OCI-LY1 (cell line): Measurements from ENCODE around the gene MTAP.

ENCODE experiments used
- H2AFZ ChIP-seq: fragments of 200-600 bp; sonication (generic), shearing (Covaris generic); 2 replicates; pipeline ENCODE4 v1.6.0; 2014; ENCODE audit warnings: antibody characterized with exemption, mild to moderate bottlenecking, low read length
- H3F3A ChIP-seq: fragments of 200-600 bp; sonication (generic), shearing (Covaris generic); 2 replicates; pipeline ENCODE4 v1.6.0; 2014; ENCODE audit warnings: mild to moderate bottlenecking, antibody characterized with exemption, low read length, moderate library complexity; ENCODE audit not compliant: insufficient read depth
- H3K27ac ChIP-seq: fragments of 200-600 bp; sonication (generic); 2 replicates; pipeline ENCODE4 v1.5.1; 2014; ENCODE audit warnings: low read length, mixed run types, mild to moderate bottlenecking, low read depth; ENCODE audit not compliant: poor library complexity, severe bottlenecking
- H3K27me3 ChIP-seq: fragments of 200-600 bp; sonication (generic); 2 replicates; pipeline ENCODE4 v1.6.0; 2014; ENCODE audit warnings: antibody characterized with exemption, mild to moderate bottlenecking, low read length, moderate library complexity; ENCODE audit not compliant: insufficient read depth
- H3K36me3 ChIP-seq: fragments of 200-600 bp; sonication (generic); 2 replicates; pipeline ENCODE4 v1.6.1; 2014; ENCODE audit warnings: mild to moderate bottlenecking, antibody characterized with exemption, low read length, moderate library complexity, mixed read lengths; ENCODE audit not compliant: insufficient read depth
- H3K4me1 ChIP-seq: fragments of 200-600 bp; sonication (generic); 2 replicates; pipeline ENCODE4 v1.5.1; 2014; ENCODE audit warnings: mild to moderate bottlenecking, low read length, moderate library complexity; ENCODE audit not compliant: insufficient read depth, severe bottlenecking
- H3K4me2 ChIP-seq: fragments of 200-600 bp; sonication (generic), shearing (Covaris generic); 2 replicates; pipeline ENCODE4 v1.6.1; 2014; ENCODE audit warnings: low read length
- H3K4me3 ChIP-seq: fragments of 200-600 bp; sonication (generic); 2 replicates; pipeline ENCODE4 v1.5.1; 2014; ENCODE audit warnings: low read length, low read depth, mild to moderate bottlenecking, mixed read lengths; ENCODE audit not compliant: poor library complexity, severe bottlenecking
- H3K79me2 ChIP-seq: fragments of 200-600 bp; shearing (Covaris generic); 2 replicates; pipeline ENCODE4 v1.6.1; 2016; ENCODE audit warnings: mixed run types, low read length, mixed read lengths; ENCODE audit not compliant: insufficient read depth
- H3K9ac ChIP-seq: fragments of 200-600 bp; sonication (generic), shearing (Covaris generic); 2 replicates; pipeline ENCODE4 v1.6.1; 2014; ENCODE audit warnings: mild to moderate bottlenecking, low read length, mixed read lengths
- H3K9me2 ChIP-seq: fragments of 200-600 bp; sonication (generic), shearing (Covaris generic); 2 replicates; pipeline ENCODE4 v1.6.1; 2014; ENCODE audit warnings: low read depth, mild to moderate bottlenecking, low read length, mixed read lengths
- H3K9me3 ChIP-seq: fragments of 200-600 bp; shearing (Covaris generic); 2 replicates; pipeline ENCODE4 v1.6.1; 2014; ENCODE audit warnings: low read length, mixed read lengths
- H4K20me1 ChIP-seq: fragments of 200-600 bp; sonication (generic), shearing (Covaris generic); 2 replicates; pipeline ENCODE4 v1.6.0; 2016; ENCODE audit warnings: mild to moderate bottlenecking, low read length; ENCODE audit not compliant: insufficient read depth
- CTCF ChIP-seq: fragments of 200-600 bp; sonication (generic), shearing (Covaris generic); IDR thresholded peaks from 2 replicates; pipeline ENCODE4 v1.5.1; 2017; ENCODE audit warnings: mild to moderate bottlenecking, antibody characterized with exemption, low read length, moderate library complexity, mixed read lengths
- EZH2 ChIP-seq: fragments of 200-600 bp; sonication (generic), shearing (Covaris generic); IDR thresholded peaks from 2 replicates; pipeline ENCODE4 v1.8.0; 2017; ENCODE audit warnings: borderline replicate concordance, mixed run types, mild to moderate bottlenecking, antibody characterized with exemption, low read length, moderate library complexity, mixed read lengths

MTAP gene

DNA sequence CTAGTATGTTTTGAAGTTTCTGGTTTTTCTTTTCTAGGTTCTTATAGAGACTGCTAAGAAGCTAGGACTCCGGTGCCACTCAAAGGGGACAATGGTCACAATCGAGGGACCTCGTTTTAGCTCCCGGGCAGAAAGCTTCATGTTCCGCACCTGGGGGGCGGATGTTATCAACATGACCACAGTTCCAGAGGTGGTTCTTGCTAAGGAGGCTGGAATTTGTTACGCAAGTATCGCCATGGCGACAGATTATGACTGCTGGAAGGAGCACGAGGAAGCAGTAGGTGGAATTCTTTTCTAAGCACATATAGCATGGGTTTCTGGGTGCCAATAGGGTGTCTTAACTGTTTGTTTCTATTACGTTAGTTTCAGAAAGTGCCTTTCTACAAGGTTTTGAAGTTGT is 52.2 kb downstream of the MTAP start:
- Histone ChIP-seq H3K36me3 (peaks cover 88% of the 10 kb centered on the region), H3K4me1 (no peaks in the 10 kb centered on the region), H3K27ac (no peak overlapping the region), H3K9me3 (no peaks in the 10 kb centered on the region), H3K4me2 (no peak overlapping the region), H4K20me1 (no peaks in the 10 kb centered on the region), H3K9me2 (no peaks in the 10 kb centered on the region), H3K9ac (no peak overlapping the region), H3K4me3 (no peak overlapping the region), H2AFZ (no peak overlapping the region), H3F3A (no peaks in the 10 kb centered on the region), H3K79me2 (no peaks in the 10 kb centered on the region), H3K27me3 (no peaks in the 10 kb centered on the region)
- TF ChIP-seq EZH2 (no peak), CTCF (no peak)

DNA sequence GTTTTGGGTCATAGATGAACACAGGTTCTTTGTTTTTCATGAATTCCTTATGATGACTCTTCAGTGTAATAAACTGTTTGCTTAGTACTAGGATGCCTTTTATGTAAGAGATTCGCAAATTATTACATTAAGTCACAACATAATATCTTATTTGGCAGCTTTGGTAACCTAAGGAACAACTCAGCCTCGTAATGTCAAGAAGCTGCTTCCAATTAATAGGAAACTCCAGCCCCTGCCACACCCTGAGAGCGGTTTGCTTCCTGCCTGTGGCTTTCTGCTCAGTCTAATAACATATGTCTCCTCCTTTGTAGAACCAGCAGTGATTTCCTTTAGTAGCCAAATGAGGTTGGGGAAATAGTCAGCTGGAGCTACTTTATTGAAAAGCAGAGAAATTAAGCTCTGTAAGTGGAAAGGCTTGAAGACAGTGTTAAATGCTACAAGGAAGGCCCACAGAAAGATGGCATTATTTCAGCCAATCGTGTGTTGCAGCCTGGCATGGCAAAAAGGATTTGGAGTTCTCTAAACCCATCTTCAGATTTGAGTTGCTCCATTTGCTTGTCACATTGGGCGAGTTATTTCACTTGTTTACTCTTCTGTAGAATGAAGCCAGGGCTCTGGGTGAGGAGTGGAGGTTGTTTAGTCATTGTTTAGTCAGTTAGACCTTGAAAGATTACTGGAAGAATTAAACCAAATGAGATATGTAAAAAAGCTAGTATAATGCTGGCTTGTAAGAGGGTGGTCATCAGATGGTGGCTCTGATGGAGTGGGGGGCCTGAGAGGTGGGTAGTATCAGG is 54.1 kb downstream of the MTAP start:
- Histone ChIP-seq H4K20me1 (no peaks in the 10 kb centered on the region), H3F3A (no peaks in the 10 kb centered on the region), H3K36me3 (peaks cover 90% of the 10 kb centered on the region), H3K4me1 (no peaks in the 10 kb centered on the region), H3K4me3 (no peak overlapping the region), H3K9me2 (no peaks in the 10 kb centered on the region), H3K27me3 (no peaks in the 10 kb centered on the region), H3K27ac (no peak overlapping the region), H3K4me2 (no peak overlapping the region), H3K9me3 (no peaks in the 10 kb centered on the region), H2AFZ (no peak overlapping the region), H3K9ac (no peak overlapping the region), H3K79me2 (no peaks in the 10 kb centered on the region)
- no peak for TF ChIP-seq CTCF

- Histone ChIP-seq H3K9ac (no peak overlapping the region), H3K36me3 (peaks cover 95% of the 10 kb centered on the region), H3F3A (no peaks in the 10 kb centered on the region), H3K4me3 (no peak overlapping the region), H3K4me2 (no peak overlapping the region), H3K79me2 (no peaks in the 10 kb centered on the region), H3K27me3 (no peaks in the 10 kb centered on the region), H2AFZ (no peak overlapping the region), H3K27ac (no peak overlapping the region), H4K20me1 (no peaks in the 10 kb centered on the region), H3K9me3 (no peaks in the 10 kb centered on the region), H3K9me2 (no peaks in the 10 kb centered on the region), H3K4me1 (no peaks in the 10 kb centered on the region)
- no peak for TF ChIP-seq EZH2
Measured at GRCh38 chr9:21862871-21863270, 60.4 kb downstream of the MTAP start.

DNA sequence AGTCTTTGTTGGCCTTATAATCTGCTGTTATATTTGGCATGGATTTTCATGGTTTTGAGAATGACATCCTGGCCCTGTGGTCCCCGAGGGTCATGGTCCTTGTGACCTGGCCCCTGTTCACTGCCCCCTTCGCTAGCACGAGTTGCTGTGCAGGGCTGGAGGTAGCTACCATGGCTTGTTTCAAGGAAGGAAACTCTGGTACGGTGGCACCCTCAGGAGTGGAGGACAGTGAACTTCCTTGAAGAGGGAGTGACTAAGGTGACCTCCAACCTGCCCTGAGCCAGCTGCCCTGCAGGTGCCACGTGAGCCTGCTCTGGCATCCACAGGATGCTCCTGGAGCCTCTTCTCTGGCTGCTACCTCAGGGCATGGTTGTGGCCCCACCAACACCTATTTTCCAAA is 62.1 kb downstream of the MTAP start:
- TF ChIP-seq EZH2 (no peak), CTCF (no peak)
- Histone ChIP-seq H3K9me3 (no peaks in the 10 kb centered on the region), H2AFZ (no peak overlapping the region), H4K20me1 (no peaks in the 10 kb centered on the region), H3K79me2 (no peaks in the 10 kb centered on the region), H3K4me3 (no peak overlapping the region), H3F3A (no peaks in the 10 kb centered on the region), H3K4me2 (no peak overlapping the region), H3K9ac (no peak overlapping the region), H3K27me3 (no peaks in the 10 kb centered on the region), H3K27ac (no peak overlapping the region), H3K36me3 (peaks cover 94% of the 10 kb centered on the region), H3K4me1 (no peaks in the 10 kb centered on the region), H3K9me2 (no peaks in the 10 kb centered on the region)
